Peyer's patch (tissue), 4 donors: Measurements from ENCODE around the gene HDHD2. TPM values are rescaled to one million over a fixed set of nuclear protein-coding genes. Genes with fewer than 3 reads are reported as not detected.

Source experiments
- DNase-seq, 3 donors: peaks; one replicate each; pipeline ENCODE4 v3.0.0-alpha.2; 2017 to 2019
- H3K27ac ChIP-seq, 4 donors: fragments of 200-600 bp; sonication (generic); one replicate each; pipeline ENCODE4 v1.5.1; 2016 to 2019
- H3K27me3 ChIP-seq, 2 donors: fragments of 200-600 bp; sonication (generic); one replicate each; pipeline ENCODE4 v1.5.1; 2019
- H3K36me3 ChIP-seq, 3 donors: fragments of 200-600 bp; sonication (generic); one replicate each; pipeline ENCODE4 v1.5.1; 2016 to 2019
- H3K4me1 ChIP-seq, 4 donors: fragments of 200-600 bp; sonication (generic); one replicate each; pipeline ENCODE4 v1.5.1; 2016 to 2019
- H3K4me3 ChIP-seq, 4 donors: fragments of 200-600 bp; sonication (generic); 1 replicate in 3 of 4; 2 replicates in 1 of 4; pipeline ENCODE4 v1.5.1; 2016 to 2019; ENCODE audit warnings: mild to moderate bottlenecking in 1 of 4
- H3K9me3 ChIP-seq, 4 donors: fragments of 200-600 bp; sonication (generic); one replicate each; pipeline ENCODE4 v1.5.1; 2016 to 2019; ENCODE audit warnings: mild to moderate bottlenecking in 1 of 4
- CTCF ChIP-seq, 6 experiments: fragments of 450-650 bp in 4 of 6; fragments of 200-600 bp in 2 of 6; sonication (generic) in 1 of 6; IDR thresholded peaks; one replicate each; pipeline ENCODE4 v1.5.1; 2017 to 2019; ENCODE audit warnings: antibody characterized with exemption in 6 of 6, mild to moderate bottlenecking in 3 of 6, moderate library complexity in 1 of 6
- POLR2A ChIP-seq, 2 donors: fragments of 450-650 bp; IDR thresholded peaks; one replicate each; pipeline ENCODE4 v1.5.1; 2017; ENCODE audit warnings: antibody characterized with exemption in 2 of 2, mild to moderate bottlenecking in 2 of 2, moderate library complexity in 2 of 2
- small RNA-seq, 2 donors: library from RNA; depleted of rRNA; stranded (forward); fragments of <200 nt; gene quantifications; one replicate each; pipeline ENCODE3, GENCODE V24; 2016
- total RNA-seq, 4 donors: library from RNA; depleted of rRNA; stranded (reverse); fragments of >200 nt; gene quantifications; one replicate each; pipeline ENCODE4 v1.1.0, GENCODE V29; 2016

HDHD2 gene
- total RNA-seq, 4 donors from 2014 or later: 16.5 to 34.4 (median 27.6) TPM

DNA sequence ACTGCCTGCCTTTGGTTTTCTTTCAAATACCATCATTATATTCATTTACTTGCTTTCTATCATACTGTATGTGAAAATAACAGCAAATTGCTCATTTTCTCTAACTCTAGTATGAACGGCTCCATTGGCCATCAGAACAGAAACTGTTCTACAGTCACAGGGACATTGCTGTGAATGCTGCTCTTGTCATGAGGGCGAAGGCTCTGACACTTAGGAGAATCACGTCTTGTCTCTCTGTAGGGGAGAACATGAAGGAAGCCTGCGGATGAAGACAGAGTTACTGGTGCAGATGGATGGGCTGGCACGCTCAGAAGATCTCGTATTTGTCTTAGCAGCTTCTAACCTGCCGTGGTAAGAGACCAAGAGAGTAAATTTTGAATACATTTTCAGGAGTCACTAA, 73.2 kb downstream of the HDHD2 start:
- H3K27me3 ChIP-seq: no peaks in the 10 kb centered on the region
- no peak overlapping the region for H3K4me3 ChIP-seq
- H3K27ac ChIP-seq: no peak overlapping the region
- H3K4me1 ChIP-seq: no peaks in the 10 kb centered on the region
- no peak for DNase-seq
- no peaks in the 10 kb centered on the region for H3K9me3 ChIP-seq
- no peak for TF ChIP-seq POLR2A (IDR thresholded peaks at IDR 0.05)
- TF ChIP-seq CTCF (IDR thresholded peaks at IDR 0.05): no peak
- no peaks in the 10 kb centered on the region for H3K36me3 ChIP-seq

- no peaks in the 10 kb centered on the region for H3K27me3 ChIP-seq
- no peaks in the 10 kb centered on the region for H3K4me1 ChIP-seq
- TF ChIP-seq POLR2A (IDR thresholded peaks at IDR 0.05) (no peak), CTCF (IDR thresholded peaks at IDR 0.05) (no peak)
- H3K27ac ChIP-seq: no peak overlapping the region
- no peak overlapping the region for H3K4me3 ChIP-seq
- no peaks in the 10 kb centered on the region for H3K9me3 ChIP-seq
- DNase-seq: no peak
- no peaks in the 10 kb centered on the region for H3K36me3 ChIP-seq
Measured at GRCh38 chr18:47075098-47075883, 75.0 kb downstream of the HDHD2 start.

DNA sequence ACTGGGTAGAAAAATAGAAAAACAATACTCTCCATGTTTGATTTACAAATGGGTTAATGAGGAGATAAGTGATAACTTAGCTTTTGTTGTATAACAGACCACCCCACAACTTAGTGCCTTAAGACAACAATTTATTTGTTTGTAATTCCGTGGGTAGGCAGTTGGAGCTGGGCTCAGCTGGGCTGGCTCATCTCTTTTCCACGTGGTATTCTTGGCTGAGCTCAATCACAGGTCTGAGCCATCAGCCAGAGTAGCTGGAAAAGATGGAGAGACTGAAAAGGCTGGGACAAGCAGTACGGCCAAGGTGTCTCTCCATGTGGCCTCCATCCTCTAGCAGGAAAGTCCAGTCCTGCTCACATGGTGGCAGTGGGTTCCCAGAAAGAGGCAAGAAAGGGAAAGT, 82.7 kb downstream of the HDHD2 start:
- Histone ChIP-seq H3K9me3 (no peaks in the 10 kb centered on the region), H3K27me3 (no peaks in the 10 kb centered on the region), H3K4me3 (no peak overlapping the region), H3K27ac (no peak overlapping the region), H3K36me3 (no peaks in the 10 kb centered on the region), H3K4me1 (no peaks in the 10 kb centered on the region)
- no peak for TF ChIP-seq CTCF (IDR thresholded peaks at IDR 0.05)
- TF ChIP-seq POLR2A (IDR thresholded peaks at IDR 0.05): no peak
- no peak for DNase-seq

DNA sequence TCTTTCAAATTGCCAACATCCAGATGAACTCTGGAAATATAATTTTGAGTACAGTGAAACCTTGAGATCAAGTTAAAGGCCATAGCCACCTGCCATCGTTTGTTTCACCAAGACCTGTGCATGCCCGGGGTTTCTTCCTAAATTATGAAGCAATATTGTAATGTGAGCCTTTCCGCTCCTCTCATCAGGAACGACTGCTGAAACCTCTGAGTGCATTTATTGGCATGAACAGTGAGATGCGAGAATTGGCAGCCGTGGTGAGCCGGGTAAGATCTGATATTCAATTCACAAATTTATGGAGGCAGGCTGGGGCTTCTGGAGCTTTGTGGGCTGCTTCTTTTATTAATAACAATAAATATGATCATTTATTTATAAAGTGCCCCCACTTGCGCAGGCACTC, 87.2 kb downstream of the HDHD2 start:
- DNase-seq: no peak
- Histone ChIP-seq H3K4me1 (no peaks in the 10 kb centered on the region), H3K27me3 (no peaks in the 10 kb centered on the region), H3K27ac (no peak overlapping the region), H3K4me3 (no peak overlapping the region), H3K36me3 (no peaks in the 10 kb centered on the region), H3K9me3 (no peaks in the 10 kb centered on the region)
- TF ChIP-seq POLR2A (IDR thresholded peaks at IDR 0.05) (no peak), CTCF (IDR thresholded peaks at IDR 0.05) (no peak)

- H3K27me3 ChIP-seq: no peaks in the 10 kb centered on the region
- TF ChIP-seq CTCF (IDR thresholded peaks at IDR 0.05): no peak
- no peak for TF ChIP-seq POLR2A (IDR thresholded peaks at IDR 0.05)
- no peaks in the 10 kb centered on the region for H3K36me3 ChIP-seq
- H3K4me1 ChIP-seq: no peaks in the 10 kb centered on the region
- no peak overlapping the region for H3K4me3 ChIP-seq
- no peaks in the 10 kb centered on the region for H3K9me3 ChIP-seq
- DNase-seq: no peak
- H3K27ac ChIP-seq: no peak overlapping the region
Measured at GRCh38 chr18:47062471-47062870, 87.8 kb downstream of the HDHD2 start.

Small RNA genes lying within 50 kb of the gene (small RNA-seq; reads per million reads assigned to genes)
- 0 reads per million in 2 donors for gene AC012254.4

Other genes with a start within 250 kb of the HDHD2 start
- gene PIAS2, start 233.0 kb downstream of the HDHD2 start, total RNA-seq: 10 to 100 TPM; 16.3 to 42.1 (median 24.3) TPM
- 1 to 10 TPM in 1 of 4 donors, under 1 TPM in 2, not detected in 1; 0.67 to 2.1 (median 0.88) TPM for gene KATNAL2, start 232.9 kb downstream of the HDHD2 start, total RNA-seq
- not detected for gene ELOA2, start 114.9 kb downstream of the HDHD2 start, total RNA-seq
- gene IER3IP1, start 25.9 kb upstream of the HDHD2 start, total RNA-seq: 10 to 100 TPM in 1 of 4 donors, 1 to 10 TPM in 3; 8.1 to 11.1 (median 8.8) TPM
- not detected for gene SKOR2, start 101.2 kb upstream of the HDHD2 start, total RNA-seq